ENCODE data around the gene LAMC3.

Gene LAMC3

GRCh38 chr9:131065599-131065998, 56.6 kb downstream of the LAMC3 start:
- no peak overlapping the region for H2AFZ ChIP-seq (ENCODE audit: low read depth)
- H4K20me1 ChIP-seq (ENCODE audit: insufficient read depth), result no peaks in the 10 kb centered on the region
- no peak overlapping the region for H3K9ac ChIP-seq
- no peak for TF ChIP-seq CTCF (conservative IDR thresholded peaks at IDR 0.05; ENCODE audit: low read depth, low read length)
- no peaks in the 10 kb centered on the region for H3K36me3 ChIP-seq (ENCODE audit: insufficient read depth)
- H3K4me3 ChIP-seq (IDR thresholded peaks at IDR 0.05; ENCODE audit: insufficient read depth, low read depth, low read length), result no peak overlapping the region
- H3K27ac ChIP-seq, result no peak overlapping the region
- no peaks in the 10 kb centered on the region for H3K4me1 ChIP-seq (ENCODE audit: low read depth, poor library complexity, severe bottlenecking)
- no peak overlapping the region for H3K4me2 ChIP-seq
- no peaks in the 10 kb centered on the region for H3K79me2 ChIP-seq (ENCODE audit: insufficient read depth, low read depth)
- peaks cover 63% of the 10 kb centered on the region for H3K27me3 ChIP-seq (ENCODE audit: insufficient read depth, low read depth)

- Histone ChIP-seq H3K9ac (no peak overlapping the region), H4K20me1 (ENCODE audit: insufficient read depth) (no peaks in the 10 kb centered on the region), H3K27ac (no peak overlapping the region), H3K27me3 (ENCODE audit: insufficient read depth, low read depth) (peaks cover 80% of the 10 kb centered on the region), H3K4me1 (ENCODE audit: low read depth, poor library complexity, severe bottlenecking) (no peaks in the 10 kb centered on the region), H3K4me2 (no peak overlapping the region), H3K4me3 (IDR thresholded peaks at IDR 0.05; ENCODE audit: insufficient read depth, low read depth, low read length) (no peak overlapping the region), H3K79me2 (ENCODE audit: insufficient read depth, low read depth) (no peaks in the 10 kb centered on the region), H2AFZ (ENCODE audit: low read depth) (no peak overlapping the region), H3K36me3 (ENCODE audit: insufficient read depth) (no peaks in the 10 kb centered on the region)
- TF ChIP-seq CTCF (conservative IDR thresholded peaks at IDR 0.05; ENCODE audit: low read depth, low read length), result no peak
Measured at GRCh38 chr9:131067625-131068024, 58.7 kb downstream of the LAMC3 start.

GRCh38 chr9:131068076-131068816, 59.3 kb downstream of the LAMC3 start:
- Histone ChIP-seq H3K27ac (no peak overlapping the region), H3K79me2 (ENCODE audit: insufficient read depth, low read depth) (no peaks in the 10 kb centered on the region), H3K9ac (no peak overlapping the region), H4K20me1 (ENCODE audit: insufficient read depth) (no peaks in the 10 kb centered on the region), H2AFZ (ENCODE audit: low read depth) (no peak overlapping the region), H3K4me3 (IDR thresholded peaks at IDR 0.05; ENCODE audit: insufficient read depth, low read depth, low read length) (no peak overlapping the region), H3K27me3 (ENCODE audit: insufficient read depth, low read depth) (peaks cover 81% of the 10 kb centered on the region), H3K36me3 (ENCODE audit: insufficient read depth) (no peaks in the 10 kb centered on the region), H3K4me2 (no peak overlapping the region), H3K4me1 (ENCODE audit: low read depth, poor library complexity, severe bottlenecking) (no peaks in the 10 kb centered on the region)
- TF ChIP-seq CTCF (conservative IDR thresholded peaks at IDR 0.05; ENCODE audit: low read depth, low read length), result no peak

DNA sequence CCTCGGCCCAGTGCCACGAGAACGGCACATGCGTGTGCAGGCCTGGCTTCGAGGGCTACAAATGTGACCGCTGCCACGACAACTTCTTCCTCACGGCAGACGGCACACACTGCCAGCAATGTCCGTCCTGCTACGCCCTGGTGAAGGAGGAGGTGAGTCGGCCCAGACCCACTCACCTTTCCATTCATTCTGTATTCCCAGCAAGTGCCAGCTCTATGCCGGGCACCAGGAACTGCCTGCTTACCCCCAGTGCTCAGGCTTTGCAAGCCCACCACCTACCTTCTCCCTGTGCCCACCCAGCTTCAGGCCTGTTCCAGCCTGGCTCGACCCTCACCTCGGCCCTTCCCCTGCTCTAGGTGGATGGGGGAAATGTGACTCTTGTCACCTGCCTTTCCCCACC, 60.7 kb downstream of the LAMC3 start:
- Histone ChIP-seq H2AFZ (ENCODE audit: low read depth) (no peak overlapping the region), H3K79me2 (ENCODE audit: insufficient read depth, low read depth) (no peaks in the 10 kb centered on the region), H3K36me3 (ENCODE audit: insufficient read depth) (no peaks in the 10 kb centered on the region), H4K20me1 (ENCODE audit: insufficient read depth) (no peaks in the 10 kb centered on the region), H3K9ac (no peak overlapping the region), H3K4me3 (IDR thresholded peaks at IDR 0.05; ENCODE audit: insufficient read depth, low read depth, low read length) (no peak overlapping the region), H3K4me1 (ENCODE audit: low read depth, poor library complexity, severe bottlenecking) (no peaks in the 10 kb centered on the region), H3K27ac (no peak overlapping the region), H3K4me2 (no peak overlapping the region), H3K27me3 (ENCODE audit: insufficient read depth, low read depth) (peaks cover 88% of the 10 kb centered on the region)
- TF ChIP-seq CTCF (conservative IDR thresholded peaks at IDR 0.05; ENCODE audit: low read depth, low read length), result no peak

Measured in KMS-11 (cell line).